HuH-7 (cell line): ENCODE data around the gene KCNH1.

ENCODE experiments used
- DNase-seq: peaks from one replicate; pipeline ENCODE4 v3.0.0; 2011; ENCODE audit warnings: low spot score

KCNH1 gene

GRCh38 chr1:210857146-210857663 lies 276.7 kb downstream of the KCNH1 start:
- DNase-seq: no peak

- no peak for DNase-seq
Observed at GRCh38 chr1:210855440-210855839, 278.5 kb downstream of the KCNH1 start.

GRCh38 chr1:210853276-210853675 lies 280.7 kb downstream of the KCNH1 start:
- DNase-seq: no peak

- no peak for DNase-seq
Observed at GRCh38 chr1:210850556-210850955, 283.4 kb downstream of the KCNH1 start.

GRCh38 chr1:210848474-210848873 lies 285.5 kb downstream of the KCNH1 start:
- no peak for DNase-seq

GRCh38 chr1:210841926-210842625 lies 291.9 kb downstream of the KCNH1 start:
- DNase-seq: no peak

GRCh38 chr1:210830034-210831028 lies 303.6 kb downstream of the KCNH1 start:
- DNase-seq: no peak

GRCh38 chr1:210828996-210829596 lies 304.9 kb downstream of the KCNH1 start:
- no peak for DNase-seq

- no peak for DNase-seq
Observed at GRCh38 chr1:210827481-210827880, 306.5 kb downstream of the KCNH1 start.

- DNase-seq: no peak
Observed at GRCh38 chr1:210826686-210827085, 307.3 kb downstream of the KCNH1 start.

- no peak for DNase-seq
Observed at GRCh38 chr1:210822932-210823331, 311.0 kb downstream of the KCNH1 start.

- no peak for DNase-seq
Observed at GRCh38 chr1:210822241-210822640, 311.7 kb downstream of the KCNH1 start.

GRCh38 chr1:210821615-210822014 lies 312.3 kb downstream of the KCNH1 start:
- DNase-seq: no peak

GRCh38 chr1:210819266-210819665 lies 314.7 kb downstream of the KCNH1 start:
- no peak for DNase-seq

GRCh38 chr1:210817385-210818275 lies 316.3 kb downstream of the KCNH1 start:
- DNase-seq: no peak

- DNase-seq: no peak
Observed at GRCh38 chr1:210815641-210816550, 318.1 kb downstream of the KCNH1 start.

- DNase-seq: no peak
Observed at GRCh38 chr1:210814382-210815123, 319.4 kb downstream of the KCNH1 start.

- DNase-seq: no peak
Observed at GRCh38 chr1:210801501-210801900, 332.4 kb downstream of the KCNH1 start.

- no peak for DNase-seq
Observed at GRCh38 chr1:210800756-210801155, 333.2 kb downstream of the KCNH1 start.

- no peak for DNase-seq
Observed at GRCh38 chr1:210800301-210800700, 333.6 kb downstream of the KCNH1 start.
